Endodermal cell (in vitro differentiated cells): ENCODE measurements around the gene PCDHGC4. TPM values are rescaled to one million over a fixed set of nuclear protein-coding genes. Genes with fewer than 3 reads are reported as not detected.

Experiments
- DNase-seq: peaks from one replicate; pipeline ENCODE4 v3.0.0-alpha.2; 2017
- H3K27ac ChIP-seq: 2 replicates; pipeline ENCODE4 v1.5.1; 2013; ENCODE audit warnings: mild to moderate bottlenecking, low read depth, low read length, moderate library complexity
- H3K27me3 ChIP-seq: 2 replicates; pipeline ENCODE4 v1.6.1; 2013; ENCODE audit warnings: mild to moderate bottlenecking, low read length, moderate library complexity; ENCODE audit not compliant: insufficient read depth, control insufficient read depth, poor library complexity, severe bottlenecking
- H3K36me3 ChIP-seq: 2 replicates; pipeline ENCODE4 v1.7.0; 2013; ENCODE audit warnings: mild to moderate bottlenecking, low read length, moderate library complexity; ENCODE audit not compliant: control insufficient read depth, insufficient read depth
- H3K4me1 ChIP-seq: one replicate; pipeline ENCODE4 v1.7.0; 2013; ENCODE audit warnings: low read length; ENCODE audit not compliant: control insufficient read depth, insufficient read depth
- H3K4me3 ChIP-seq: 2 replicates; pipeline ENCODE4 v1.5.1; 2013; ENCODE audit warnings: mild to moderate bottlenecking, low read length, moderate library complexity
- H3K9ac ChIP-seq: 2 replicates; pipeline ENCODE4 v1.6.1; 2013; ENCODE audit warnings: mild to moderate bottlenecking, low read length, moderate library complexity; ENCODE audit not compliant: poor library complexity, severe bottlenecking; ENCODE audit errors: extremely low read depth
- H3K9me3 ChIP-seq: 2 replicates; pipeline ENCODE4 v1.6.1; 2013; ENCODE audit warnings: mild to moderate bottlenecking, low read length, moderate library complexity; ENCODE audit not compliant: control insufficient read depth
- H3K27ac Mint-ChIP-seq: 2 replicates; pipeline ENCODE4 v1.8.0; 2020; ENCODE audit warnings: mixed read lengths
- H3K27me3 Mint-ChIP-seq: 2 replicates; pipeline ENCODE4 v1.8.0; 2021; ENCODE audit warnings: mild to moderate bottlenecking, mixed read lengths; ENCODE audit not compliant: insufficient read depth
- H3K36me3 Mint-ChIP-seq: 2 replicates; pipeline ENCODE4 v1.8.0; 2020; ENCODE audit warnings: low read depth, mixed read lengths
- H3K4me1 Mint-ChIP-seq: 2 replicates; pipeline ENCODE4 v1.8.0; 2020; ENCODE audit warnings: mixed read lengths
- H3K4me3 Mint-ChIP-seq: 2 replicates; pipeline ENCODE4 v1.8.0; 2020; ENCODE audit warnings: mild to moderate bottlenecking, moderate library complexity, mixed read lengths
- H3K9me3 Mint-ChIP-seq: 2 replicates; pipeline ENCODE4 v1.8.0; 2020; ENCODE audit warnings: mild to moderate bottlenecking, mixed read lengths
- WGBS, 2 experiments: methylation state at CpG; one replicate each; pipeline versions ENCODE4 v1.1.5 to v1.1.7; 2013; ENCODE audit warnings: missing lambda C conversion rate in 2 of 2, mixed read lengths in 1 of 2; ENCODE audit not compliant: insufficient coverage in 1 of 2, insufficient read length in 1 of 2; 5-methylcytosine and 5-hydroxymethylcytosine counted together
- total RNA-seq, 2 donors: library from RNA; stranded (reverse); fragmentation: NEBNext Ultra II Directional in 1 of 2; extraction: Animal tissue kit (Norgen Biotek cat#: 25700) in 1 of 2; gene quantifications; 2 replicates in 1 of 2; 3 replicates in 1 of 2; pipeline ENCODE4 v1.2.1, GENCODE V29; 2021
- TF ChIP-seq, protein P1 (sequence below): fragments of 200-600 bp; sonication (generic); conservative IDR thresholded peaks from 2 replicates; pipeline ENCODE4 v1.5.0; 2021; ENCODE audit warnings: antibody characterized with exemption, mild to moderate bottlenecking

The PCDHGC4 gene
- total RNA-seq, 2 donors from 2014 or later = 2.6 to 3.0 TPM

GRCh38 chr5:141506381-141507155 is 21.7 kb downstream of the PCDHGC4 start:
- Histone ChIP-seq H3K4me1 (peaks cover 11% of the 10 kb centered on the region), H3K27me3 (no peaks in the 10 kb centered on the region), H3K4me3 (no peak overlapping the region), H3K36me3 (peaks cover 6% of the 10 kb centered on the region), H3K9me3 (no peaks in the 10 kb centered on the region), H3K27ac (peak overlapping the region; percentile 72), H3K9ac (no peak overlapping the region)
- TF ChIP-seq, protein P1, sequence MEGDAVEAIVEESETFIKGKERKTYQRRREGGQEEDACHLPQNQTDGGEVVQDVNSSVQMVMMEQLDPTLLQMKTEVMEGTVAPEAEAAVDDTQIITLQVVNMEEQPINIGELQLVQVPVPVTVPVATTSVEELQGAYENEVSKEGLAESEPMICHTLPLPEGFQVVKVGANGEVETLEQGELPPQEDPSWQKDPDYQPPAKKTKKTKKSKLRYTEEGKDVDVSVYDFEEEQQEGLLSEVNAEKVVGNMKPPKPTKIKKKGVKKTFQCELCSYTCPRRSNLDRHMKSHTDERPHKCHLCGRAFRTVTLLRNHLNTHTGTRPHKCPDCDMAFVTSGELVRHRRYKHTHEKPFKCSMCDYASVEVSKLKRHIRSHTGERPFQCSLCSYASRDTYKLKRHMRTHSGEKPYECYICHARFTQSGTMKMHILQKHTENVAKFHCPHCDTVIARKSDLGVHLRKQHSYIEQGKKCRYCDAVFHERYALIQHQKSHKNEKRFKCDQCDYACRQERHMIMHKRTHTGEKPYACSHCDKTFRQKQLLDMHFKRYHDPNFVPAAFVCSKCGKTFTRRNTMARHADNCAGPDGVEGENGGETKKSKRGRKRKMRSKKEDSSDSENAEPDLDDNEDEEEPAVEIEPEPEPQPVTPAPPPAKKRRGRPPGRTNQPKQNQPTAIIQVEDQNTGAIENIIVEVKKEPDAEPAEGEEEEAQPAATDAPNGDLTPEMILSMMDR = no peak
- H3K4me3 Mint-ChIP-seq = no peak overlapping the region
- 91% methylated on average over 5 to 8 of the region's 8 CpGs for WGBS, 2 experiments
- H3K27ac Mint-ChIP-seq = no peak overlapping the region
- H3K27me3 Mint-ChIP-seq = no peaks in the 10 kb centered on the region
- DNase-seq = no peak
- H3K36me3 Mint-ChIP-seq = peaks cover 17% of the 10 kb centered on the region
- H3K9me3 Mint-ChIP-seq = no peaks in the 10 kb centered on the region
- H3K4me1 Mint-ChIP-seq = peaks cover 8% of the 10 kb centered on the region

- no peak overlapping the region for H3K4me3 ChIP-seq
- WGBS, 2 experiments = 83 to 85% methylated on average over 6 to 11 of the region's 11 CpGs
- TF ChIP-seq, protein P1 = no peak
- Mint-ChIP-seq H3K9me3 (no peaks in the 10 kb centered on the region), H3K4me3 (no peak overlapping the region), H3K36me3 (peaks cover 16% of the 10 kb centered on the region), H3K27me3 (no peaks in the 10 kb centered on the region), H3K27ac (peak overlapping the region; percentile 64), H3K4me1 (peaks cover 8% of the 10 kb centered on the region)
- H3K27me3 ChIP-seq = no peaks in the 10 kb centered on the region
- no peak for DNase-seq
- H3K9ac ChIP-seq = no peak overlapping the region
- peak overlapping the region; percentile 72 for H3K27ac ChIP-seq
- peaks cover 8% of the 10 kb centered on the region for H3K36me3 ChIP-seq
- no peaks in the 10 kb centered on the region for H3K9me3 ChIP-seq
- H3K4me1 ChIP-seq = peaks cover 11% of the 10 kb centered on the region
Observed at GRCh38 chr5:141507387-141508091, 22.7 kb downstream of the PCDHGC4 start.

- Histone ChIP-seq H3K9ac (no peak overlapping the region), H3K9me3 (no peaks in the 10 kb centered on the region), H3K36me3 (peaks cover 8% of the 10 kb centered on the region), H3K27me3 (no peaks in the 10 kb centered on the region), H3K4me3 (no peak overlapping the region), H3K4me1 (peaks cover 11% of the 10 kb centered on the region), H3K27ac (peak overlapping the region; percentile 72)
- peaks cover 16% of the 10 kb centered on the region for H3K36me3 Mint-ChIP-seq
- DNase-seq = no peak
- TF ChIP-seq, protein P1 = no peak
- H3K27me3 Mint-ChIP-seq = peaks cover 4% of the 10 kb centered on the region
- H3K27ac Mint-ChIP-seq = no peak overlapping the region
- 15 to 28% methylated on average over 6 to 9 of the region's 9 CpGs for WGBS, 2 experiments
- peaks cover 13% of the 10 kb centered on the region for H3K4me1 Mint-ChIP-seq
- no peaks in the 10 kb centered on the region for H3K9me3 Mint-ChIP-seq
- H3K4me3 Mint-ChIP-seq = peak overlapping the region; percentile 28
Observed at GRCh38 chr5:141508440-141508797, 23.6 kb downstream of the PCDHGC4 start.
